H9 (cell line): ENCODE measurements around the gene HAUS7. TPM values are rescaled to one million over a fixed set of nuclear protein-coding genes. Genes with fewer than 3 reads are reported as not detected.

Experiments
- DNase-seq: peaks from one replicate; pipeline ENCODE4 v3.0.0-alpha.2; 2017
- H2AFZ ChIP-seq: one replicate; pipeline ENCODE4 v1.6.1; 2013; ENCODE audit warnings: mild to moderate bottlenecking, low read length, control low read depth, moderate library complexity
- H2AK5ac ChIP-seq: 2 replicates; pipeline ENCODE4 v1.6.1; 2013; ENCODE audit warnings: low read length, control low read depth, mixed read lengths; ENCODE audit not compliant: insufficient read length
- H2BK120ac ChIP-seq: one replicate; pipeline ENCODE4 v1.6.1; 2013; ENCODE audit warnings: low read depth, mild to moderate bottlenecking, low read length, control low read depth, inconsistent platforms; ENCODE audit not compliant: poor library complexity, severe bottlenecking
- H2BK12ac ChIP-seq: 2 replicates; pipeline ENCODE4 v1.6.1; 2013; ENCODE audit warnings: low read length, control low read depth, mixed read lengths, low read depth; ENCODE audit not compliant: insufficient read length
- H2BK15ac ChIP-seq: 2 replicates; pipeline ENCODE4 v1.6.1; 2013; ENCODE audit warnings: low read depth, low read length, control low read depth
- H2BK20ac ChIP-seq: one replicate; pipeline ENCODE4 v1.6.1; 2013; ENCODE audit warnings: low read depth, mild to moderate bottlenecking, low read length, control low read depth, inconsistent platforms; ENCODE audit not compliant: poor library complexity, severe bottlenecking
- H2BK5ac ChIP-seq: 2 replicates; pipeline ENCODE4 v1.6.1; 2013; ENCODE audit warnings: low read length, control low read depth, mixed read lengths; ENCODE audit not compliant: insufficient read length
- H3K14ac ChIP-seq: 2 replicates; pipeline ENCODE4 v1.6.1; 2013; ENCODE audit warnings: low read length, control low read depth; ENCODE audit not compliant: insufficient read depth
- H3K18ac ChIP-seq: 2 replicates; pipeline ENCODE4 v1.6.1; 2013; ENCODE audit warnings: low read depth, mild to moderate bottlenecking, mixed read lengths, low read length, control low read depth; ENCODE audit not compliant: insufficient read length
- H3K23ac ChIP-seq: 2 replicates; pipeline ENCODE4 v1.6.1; 2013; ENCODE audit warnings: low read length, control low read depth, mixed read lengths, low read depth; ENCODE audit not compliant: insufficient read length
- H3K23me2 ChIP-seq: 2 replicates; pipeline ENCODE4 v1.6.1; 2013; ENCODE audit warnings: low read depth, mild to moderate bottlenecking, mixed read lengths, low read length, control low read depth; ENCODE audit not compliant: insufficient read length, poor library complexity, severe bottlenecking
- H3K27ac ChIP-seq: 2 replicates; pipeline ENCODE4 v1.5.1; 2013; ENCODE audit warnings: low read length, control low read depth, mixed read lengths, low read depth; ENCODE audit not compliant: insufficient read length
- H3K27me3 ChIP-seq: 2 replicates; pipeline ENCODE4 v1.6.1; 2013; ENCODE audit warnings: low read length, control low read depth, inconsistent platforms; ENCODE audit not compliant: insufficient read depth
- H3K4ac ChIP-seq: 2 replicates; pipeline ENCODE4 v1.6.1; 2013; ENCODE audit warnings: low read depth, mild to moderate bottlenecking, control low read depth, inconsistent platforms, low read length, moderate library complexity
- H3K4me1 ChIP-seq: 2 replicates; pipeline ENCODE4 v1.6.1; 2013; ENCODE audit warnings: low read length, control low read depth, inconsistent platforms; ENCODE audit not compliant: insufficient read depth
- H3K4me2 ChIP-seq: 2 replicates; pipeline ENCODE4 v1.6.1; 2013; ENCODE audit warnings: low read length, control low read depth, mixed read lengths; ENCODE audit not compliant: insufficient read length, insufficient read depth
- H3K56ac ChIP-seq: 2 replicates; pipeline ENCODE4 v1.6.1; 2013; ENCODE audit warnings: low read depth, mild to moderate bottlenecking, mixed read lengths, low read length, control low read depth; ENCODE audit not compliant: insufficient read length
- H3K79me1 ChIP-seq: 2 replicates; pipeline ENCODE4 v1.6.1; 2013; ENCODE audit warnings: low read depth, mild to moderate bottlenecking, moderate library complexity, low read length, control low read depth, inconsistent platforms; ENCODE audit not compliant: insufficient read depth, poor library complexity, severe bottlenecking
- H3K79me2 ChIP-seq: 2 replicates; pipeline ENCODE4 v1.6.1; 2013; ENCODE audit warnings: low read length, control low read depth, inconsistent platforms; ENCODE audit not compliant: insufficient read depth
- H3K9ac ChIP-seq: 2 replicates; pipeline ENCODE4 v1.6.1; 2013; ENCODE audit warnings: low read length, control low read depth, mixed read lengths; ENCODE audit not compliant: insufficient read length; ENCODE audit errors: extremely low read depth
- H3K9me3 ChIP-seq: one replicate; pipeline ENCODE4 v1.6.1; 2013; ENCODE audit warnings: low read depth, low read length, inconsistent platforms; ENCODE audit not compliant: control insufficient read depth
- H3T11ph ChIP-seq: one replicate; pipeline ENCODE4 v1.6.1; 2013; ENCODE audit warnings: mild to moderate bottlenecking, low read length, control low read depth, inconsistent platforms
- H4K20me1 ChIP-seq: one replicate; pipeline ENCODE4 v1.6.1; 2013; ENCODE audit not compliant: control insufficient read depth, insufficient read length, insufficient read depth
- H4K5ac ChIP-seq: 2 replicates; pipeline ENCODE4 v1.6.1; 2013; ENCODE audit warnings: low read depth, mild to moderate bottlenecking, mixed read lengths, low read length, control low read depth; ENCODE audit not compliant: insufficient read length
- H4K8ac ChIP-seq: replicated peaks from 2 replicates; pipeline ENCODE4 v1.6.1; 2013; ENCODE audit warnings: low read length, control low read depth, mixed read lengths, low read depth; ENCODE audit not compliant: insufficient read length
- H4K91ac ChIP-seq: 2 replicates; pipeline ENCODE4 v1.6.1; 2013; ENCODE audit warnings: low read depth, mild to moderate bottlenecking, moderate library complexity, mixed read lengths, low read length, control low read depth; ENCODE audit not compliant: insufficient read length
- H3K27ac Mint-ChIP-seq, 3 experiments: 2 replicates in 2 of 3; 3 replicates in 1 of 3; pipeline ENCODE4 v1.8.0; 2020 to 2021; ENCODE audit warnings: mixed read lengths in 3 of 3, mild to moderate bottlenecking in 1 of 3, moderate library complexity in 1 of 3
- H3K27me3 Mint-ChIP-seq: 2 replicates; pipeline ENCODE4 v1.8.0; 2021; ENCODE audit warnings: low read depth, mild to moderate bottlenecking, moderate library complexity, mixed read lengths
- H3K36me3 Mint-ChIP-seq, 3 experiments: 2 replicates in 2 of 3; 3 replicates in 1 of 3; pipeline ENCODE4 v1.8.0; 2020 to 2021; ENCODE audit warnings: low read depth in 3 of 3, mixed read lengths in 3 of 3; ENCODE audit not compliant: insufficient read depth in 1 of 3
- H3K4me1 Mint-ChIP-seq, 2 experiments: 2 replicates each; pipeline ENCODE4 v1.8.0; 2020; ENCODE audit warnings: mixed read lengths in 2 of 2
- H3K4me3 Mint-ChIP-seq, 2 experiments: 2 replicates in 1 of 2; 3 replicates in 1 of 2; pipeline ENCODE4 v1.8.0; 2020 to 2021; ENCODE audit warnings: mild to moderate bottlenecking in 2 of 2, mixed read lengths in 2 of 2, moderate library complexity in 1 of 2
- H3K9me3 Mint-ChIP-seq, 2 experiments: 2 replicates in 1 of 2; 3 replicates in 1 of 2; pipeline ENCODE4 v1.8.0; 2020; ENCODE audit warnings: mild to moderate bottlenecking in 2 of 2, mixed read lengths in 2 of 2, moderate library complexity in 1 of 2
- CTCF ChIP-seq: fragments of 200-600 bp; sonication (generic); conservative IDR thresholded peaks from 3 replicates; pipeline ENCODE4 v1.8.0; 2021; ENCODE audit warnings: antibody characterized with exemption, mild to moderate bottlenecking
- whole genome bisulfite sequencing: extraction: QIAGEN DNeasy Blood & Tissue Kit; methylation state at CpG from one replicate; pipeline ENCODE4 v1.1.7; 2013; ENCODE audit warnings: missing lambda C conversion rate, low lambda C conversion rate, mixed read lengths; ENCODE audit not compliant: insufficient read length; ENCODE audit errors: extremely low coverage; 5-methylcytosine and 5-hydroxymethylcytosine counted together
- total RNA-seq: library from RNA; stranded (reverse); gene quantifications from 2 replicates; pipeline ENCODE4 v1.2.1, GENCODE V29; 2021

The HAUS7 gene
- total RNA-seq, 1 experiment from 2014 or later = 45.3 TPM

DNA sequence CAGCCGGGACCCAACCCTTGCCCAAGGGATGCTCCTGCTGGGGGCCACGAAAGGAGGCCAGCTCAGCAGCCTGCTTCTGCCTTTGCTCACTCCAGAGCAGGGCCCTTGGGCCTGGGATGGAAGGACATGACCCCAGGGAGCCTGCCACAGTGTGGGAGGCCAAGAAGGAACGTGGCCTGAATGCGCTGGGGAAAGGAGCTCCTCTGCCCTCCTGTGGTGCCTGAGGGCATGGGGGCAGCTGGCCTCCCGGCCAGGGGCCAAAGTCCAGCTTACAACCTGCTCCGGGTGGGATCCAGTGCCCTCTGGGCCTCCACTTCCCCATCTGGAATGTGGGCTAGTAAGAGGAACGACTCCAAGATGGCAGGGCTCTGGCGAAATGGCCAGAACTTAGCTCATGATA lies 45.1 kb upstream of the HAUS7 start:
- H2BK20ac ChIP-seq = no peak overlapping the region

More for the DNA sequence above, 45.1 kb upstream of the HAUS7 start:
- peaks cover 42 to 46% of the 10 kb centered on the region in 2 experiments for H3K9me3 Mint-ChIP-seq
- peaks cover 4 to 8% (median 4%) of the 10 kb centered on the region in 3 experiments; a peak in 5 of 7 replicates for H3K36me3 Mint-ChIP-seq
- no peak overlapping the region for H4K8ac ChIP-seq
- no peak overlapping the region for H2BK12ac ChIP-seq
- H3K79me1 ChIP-seq = no peaks in the 10 kb centered on the region
- H3K9ac ChIP-seq = no peak overlapping the region
- peaks cover 29% of the 10 kb centered on the region for H3K9me3 ChIP-seq
- no peak for TF ChIP-seq CTCF
- no peak overlapping the region for H3K56ac ChIP-seq
- H3T11ph ChIP-seq = no peak overlapping the region
- H2BK5ac ChIP-seq = no peak overlapping the region
- DNase-seq = no peak
- no peak overlapping the region for H4K5ac ChIP-seq
- H3K27me3 ChIP-seq = peaks cover 13% of the 10 kb centered on the region; the same call in 1 of the 2 replicates
- H2BK15ac ChIP-seq = no peak overlapping the region
- no peak overlapping the region for H2BK120ac ChIP-seq
- H3K27ac Mint-ChIP-seq = no peak overlapping the region
- no peak overlapping the region for H3K27ac ChIP-seq
- H3K23me2 ChIP-seq = peaks cover 4% of the 10 kb centered on the region
- H3K4me1 ChIP-seq = no peaks in the 10 kb centered on the region
- H2AFZ ChIP-seq = no peak overlapping the region
- WGBS = no CpG with 5 or more reads among the region's 8 CpGs
- H4K91ac ChIP-seq = no peak overlapping the region
- no peak overlapping the region for H3K14ac ChIP-seq
- no peaks in the 10 kb centered on the region for H3K79me2 ChIP-seq
- H4K20me1 ChIP-seq = peaks cover 2% of the 10 kb centered on the region
- H3K18ac ChIP-seq = no peak overlapping the region
- H3K4ac ChIP-seq = no peak overlapping the region
- H2AK5ac ChIP-seq = no peak overlapping the region
- no peak overlapping the region for H3K4me3 Mint-ChIP-seq
- H3K4me1 Mint-ChIP-seq = 0 out of 4 replicates have a peak, but pooled peaks cover 2 to 4% of the 10 kb centered on the region in 2 experiments
- no peak overlapping the region for H3K23ac ChIP-seq
- no peak overlapping the region for H3K4me2 ChIP-seq
- peaks cover 48% of the 10 kb centered on the region for H3K27me3 Mint-ChIP-seq
